NT2/D1 (cell line): ENCODE measurements around the gene BANP.
"Not testable (repeated sequence)": the region's sequence is repeated elsewhere in the genome, so short reads cannot be mapped to it uniquely, and the experiment has no call there.

Source experiments
- YY1 ChIP-seq: IDR thresholded peaks from 2 replicates; pipeline ENCODE4 v1.6.1; 2011; ENCODE audit not compliant: insufficient read length, insufficient read depth
- ZNF274 ChIP-seq: IDR thresholded peaks from 2 replicates; pipeline ENCODE4 v1.6.1; 2011; ENCODE audit warnings: mild to moderate bottlenecking, low read depth, low read length

- TF ChIP-seq ZNF274, YY1: not testable (repeated sequence)
Observed at GRCh38 chr16:88044121-88044581, 92.9 kb downstream of the BANP start.
